ENCODE measurements around the gene PRKD3.

PRKD3 gene

DNA sequence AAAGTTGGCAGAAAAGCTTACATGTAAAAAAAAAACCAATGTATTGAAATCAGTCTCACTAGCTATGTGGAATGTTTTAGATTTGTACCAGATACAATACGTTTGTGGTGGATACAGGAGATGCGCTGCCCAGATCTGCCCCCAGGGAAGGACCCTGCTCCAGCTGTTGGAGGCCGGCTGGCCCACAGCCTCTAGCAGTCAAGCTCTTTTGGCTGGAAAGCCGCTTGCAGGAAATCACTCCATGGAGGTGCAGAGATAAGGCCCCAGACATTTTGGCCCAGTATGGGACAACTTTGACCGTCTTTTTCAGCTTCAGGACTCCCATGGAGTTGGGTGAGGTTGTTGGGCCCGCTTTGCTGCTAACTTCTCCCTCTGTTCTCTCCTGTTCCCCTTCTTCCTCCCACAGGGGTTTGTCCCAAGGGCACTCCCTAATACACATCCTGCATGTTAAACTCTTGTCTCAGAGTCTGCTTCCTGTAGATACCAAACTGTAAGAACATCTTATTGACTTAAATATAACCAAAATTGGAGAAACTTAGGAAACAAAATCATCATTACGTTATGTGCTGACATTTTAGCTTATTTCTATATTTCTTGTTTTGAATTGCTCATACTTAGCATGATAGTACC lies 18.1 kb upstream of the PRKD3 start:
- DNase-seq, result no peak

- no peak for DNase-seq
Measured at GRCh38 chr2:37340637-37341036, 16.0 kb upstream of the PRKD3 start.

- DNase-seq, result no peak
Measured at GRCh38 chr2:37338933-37339332, 14.3 kb upstream of the PRKD3 start.

GRCh38 chr2:37337620-37338280 lies 13.1 kb upstream of the PRKD3 start:
- no peak for DNase-seq

DNA sequence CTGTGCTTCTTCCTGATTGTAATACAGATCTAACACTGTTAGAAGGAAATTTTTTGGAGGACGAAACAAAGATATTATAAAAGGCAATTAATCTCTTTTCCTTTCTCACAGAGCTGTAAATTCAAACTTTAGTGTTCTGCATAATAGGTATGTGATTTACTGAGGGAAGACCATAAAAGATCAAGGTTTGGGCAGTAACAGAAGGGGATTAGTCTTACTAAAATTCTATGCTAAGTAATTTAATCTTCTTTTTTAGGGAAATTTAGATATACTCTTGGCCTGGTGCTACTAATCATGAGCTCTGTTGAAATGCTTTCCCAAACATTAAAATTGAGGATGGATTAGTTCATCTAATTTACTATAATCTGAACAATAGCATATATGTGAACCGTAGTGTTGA lies 11.0 kb upstream of the PRKD3 start:
- DNase-seq, result no peak

- no peak for DNase-seq
Measured at GRCh38 chr2:37333256-37333655, 8.6 kb upstream of the PRKD3 start.

DNA sequence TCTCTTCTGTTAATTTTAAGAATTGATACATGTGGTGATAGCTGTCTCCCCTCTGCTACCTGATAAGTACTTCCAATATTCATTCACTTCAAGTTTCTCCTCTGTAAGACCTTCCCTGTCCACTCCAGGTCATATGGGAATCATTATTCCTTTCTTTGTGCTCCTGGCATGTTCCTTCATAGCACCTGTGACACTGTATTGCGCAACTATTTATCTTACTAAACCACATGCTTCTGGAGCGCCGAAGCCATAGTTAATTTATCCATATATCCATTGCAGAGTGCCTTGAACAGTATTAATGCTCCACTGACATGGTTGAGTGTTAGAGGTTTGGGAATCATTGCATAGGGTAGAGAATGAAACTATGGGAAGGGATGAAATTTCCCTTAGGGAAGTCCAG lies 7.9 kb upstream of the PRKD3 start:
- no peak for DNase-seq

GRCh38 chr2:37330681-37331080 lies 6.0 kb upstream of the PRKD3 start:
- DNase-seq, result no peak

- no peak for DNase-seq
Measured at GRCh38 chr2:37326866-37327634, 2.4 kb upstream of the PRKD3 start.

- DNase-seq, result no peak
Measured at GRCh38 chr2:37326285-37326684, 1.7 kb upstream of the PRKD3 start.

DNA sequence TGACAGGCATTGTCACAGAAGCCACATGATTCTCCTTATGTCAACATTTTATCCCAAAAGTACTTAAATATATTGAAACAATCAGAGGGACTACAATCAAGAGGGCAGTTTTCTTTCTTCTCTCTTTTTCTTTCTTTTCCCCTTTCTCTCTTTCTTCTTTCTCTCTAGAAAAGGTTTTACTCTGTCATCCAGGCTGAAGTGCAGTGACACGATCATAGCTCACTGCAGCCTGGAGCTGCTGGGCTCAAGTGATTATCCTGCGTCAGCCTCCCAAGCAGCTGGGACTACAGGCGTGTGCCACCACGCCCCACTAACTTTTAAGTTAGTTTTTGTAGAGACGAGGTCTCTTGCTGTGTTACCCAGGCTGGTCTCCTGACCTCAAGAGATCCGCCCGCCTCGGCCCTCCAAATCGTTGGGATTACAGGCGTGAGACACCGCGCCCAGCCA lies 1.0 kb upstream of the PRKD3 start:
- DNase-seq, result no peak

DNA sequence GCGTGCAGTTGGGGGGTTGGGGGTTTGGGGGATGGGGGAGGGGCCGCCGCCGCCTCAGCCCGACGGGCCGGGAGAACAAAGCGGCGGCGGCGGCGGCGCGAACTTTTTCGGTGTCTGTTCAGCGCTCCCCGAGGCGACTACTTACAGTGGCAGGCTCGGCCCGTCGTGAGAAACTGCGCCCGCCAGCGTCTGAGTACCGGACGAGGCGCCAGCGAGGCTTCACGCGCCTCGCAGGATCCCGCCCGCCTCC lies 172 bp downstream of the PRKD3 start:
- DNase-seq, result peak in 3 of 5 donors; percentile 53 to 76 (median 69)

DNA sequence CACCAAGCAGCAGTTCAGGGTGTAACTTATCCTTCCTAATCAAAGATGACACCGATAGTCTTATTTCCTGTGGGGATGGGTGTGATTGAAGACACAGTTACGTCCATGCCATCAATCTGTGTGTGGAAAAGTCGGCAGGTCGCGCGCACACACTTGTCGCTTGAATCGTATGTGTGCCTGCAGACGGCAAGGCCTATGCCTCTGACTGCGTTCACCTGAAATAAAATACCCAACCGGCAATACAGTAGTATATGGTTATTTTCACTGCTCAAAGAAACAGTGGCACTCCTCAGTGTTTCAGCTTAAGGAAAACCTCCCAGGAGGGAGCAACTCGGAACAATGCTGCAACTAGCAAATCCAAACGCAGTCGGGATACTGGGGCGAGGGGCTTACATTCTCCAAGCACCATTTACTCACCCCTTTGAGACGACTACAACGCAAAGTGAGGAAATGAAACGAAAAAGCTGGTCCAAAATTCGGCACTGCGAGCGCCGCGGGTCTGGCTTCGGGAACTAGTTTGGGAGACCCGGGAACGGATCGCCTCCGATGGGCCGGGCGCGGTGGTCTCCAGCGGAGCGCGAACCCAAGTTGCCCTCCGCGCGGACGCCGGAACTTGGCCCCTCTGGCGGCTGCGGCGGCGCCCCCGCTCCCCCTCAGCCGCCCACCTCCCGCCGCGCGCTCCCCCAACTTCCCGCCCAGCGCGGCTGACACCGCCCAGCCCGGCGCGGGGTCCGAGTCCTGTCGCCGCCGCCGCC lies 675 bp downstream of the PRKD3 start:
- DNase-seq, result peak in 4 of 5 donors; percentile 16 to 44 (median 32)

DNA sequence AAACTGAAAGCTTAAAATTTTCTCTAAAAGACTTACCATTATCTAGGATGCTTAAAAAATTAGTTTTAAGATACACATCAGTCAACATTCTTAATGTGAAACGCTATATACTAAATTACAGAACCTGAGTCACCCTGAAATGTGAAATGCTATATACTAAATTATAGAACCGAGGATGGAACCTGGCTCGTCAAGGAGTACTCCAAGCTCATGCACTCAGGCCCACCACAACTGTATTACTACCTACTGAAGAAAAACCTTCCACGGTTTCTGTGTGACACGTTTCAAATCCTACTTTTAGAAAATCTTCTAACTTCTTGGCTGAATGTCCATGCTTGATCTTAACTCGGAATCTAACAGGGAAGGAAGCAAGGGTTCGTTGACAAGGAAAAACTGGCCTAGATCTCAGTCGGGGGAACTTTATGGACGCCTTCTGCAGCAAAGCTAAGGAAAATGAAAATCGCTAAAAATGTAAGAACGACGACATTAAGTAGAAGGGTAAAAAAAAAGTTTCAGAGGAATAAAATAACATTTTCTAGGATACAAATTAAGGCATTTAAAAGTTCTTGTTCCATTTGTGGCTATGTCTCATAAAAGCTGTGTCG lies 1.4 kb downstream of the PRKD3 start:
- DNase-seq, result no peak

DNA sequence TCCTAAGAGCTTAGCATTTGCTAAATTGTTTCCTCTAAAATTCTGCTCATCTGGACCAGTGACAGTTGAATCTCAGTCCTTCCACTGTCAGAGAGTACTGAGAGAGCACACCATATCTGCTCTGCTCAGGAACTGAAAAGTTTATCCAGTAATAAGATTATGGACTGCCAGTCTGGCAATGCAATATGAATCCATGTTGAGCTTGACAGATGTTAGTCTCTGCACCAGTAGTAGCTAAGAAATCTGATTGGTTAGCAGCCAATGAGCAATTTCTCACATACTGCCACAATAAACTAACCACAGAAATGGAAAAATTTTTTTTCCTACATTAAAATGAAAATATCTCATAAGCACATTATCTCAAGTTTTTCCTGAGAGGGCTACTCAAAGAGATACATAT lies 2.3 kb downstream of the PRKD3 start:
- no peak for DNase-seq

GRCh38 chr2:37321029-37321682 lies 3.5 kb downstream of the PRKD3 start:
- DNase-seq, result no peak

GRCh38 chr2:37319754-37320609 lies 4.7 kb downstream of the PRKD3 start:
- DNase-seq, result no peak

DNA sequence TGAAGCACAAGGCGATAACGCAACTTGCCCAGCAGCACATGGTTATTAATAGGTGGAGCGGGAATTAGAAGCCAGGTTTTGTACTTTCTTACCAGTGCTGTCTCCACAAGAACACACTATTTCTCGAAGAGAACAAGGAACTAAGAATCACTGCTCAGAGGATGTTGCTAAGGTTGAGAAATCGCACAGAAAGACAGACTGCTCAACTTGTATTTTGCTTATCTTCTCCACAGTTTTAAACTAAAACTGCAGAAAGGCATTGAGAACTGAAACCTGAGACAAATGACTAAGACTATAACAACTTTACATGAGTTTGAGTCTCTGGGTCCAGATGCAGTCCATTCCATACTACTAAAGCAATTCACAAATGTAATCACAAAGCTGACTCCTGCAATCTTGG lies 6.2 kb downstream of the PRKD3 start:
- peak in 1 of 5 donors; percentile 8 for DNase-seq

DNA sequence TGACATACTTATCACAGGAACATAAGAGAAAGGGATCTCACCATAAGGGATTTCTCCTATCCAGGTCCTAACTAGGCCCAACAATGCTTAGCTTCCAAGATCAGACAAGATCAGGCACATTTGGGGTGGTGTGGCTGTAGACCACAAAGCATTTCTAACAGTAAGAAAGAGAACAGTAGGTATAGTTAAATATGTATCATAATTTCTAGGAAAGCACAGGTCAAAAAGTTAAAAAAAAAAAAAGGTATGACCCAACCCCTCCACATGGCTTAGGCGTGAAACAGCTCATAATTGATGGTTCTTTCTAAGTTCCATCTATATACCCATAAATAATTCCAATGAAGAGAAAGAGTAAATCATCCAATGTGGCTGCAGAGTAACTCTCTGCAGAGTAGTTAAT lies 6.9 kb downstream of the PRKD3 start:
- DNase-seq, result no peak

GRCh38 chr2:37316181-37316580 lies 8.5 kb downstream of the PRKD3 start:
- no peak for DNase-seq

GRCh38 chr2:37315364-37315763 lies 9.3 kb downstream of the PRKD3 start:
- no peak for DNase-seq

GRCh38 chr2:37307500-37307899 lies 17.1 kb downstream of the PRKD3 start:
- no peak for DNase-seq

All from T-helper 1 cell (primary cell).